ENCODE data around the gene RASAL2. TPM values are rescaled to one million over a fixed set of nuclear protein-coding genes. Genes with fewer than 3 reads are reported as not detected.

Gene RASAL2
- total and polyA plus RNA-seq, 2 of the 13 experiments (the other 11 are each of a cell fraction or from before 2014, with no cell fraction given) = 5.4 to 5.9 TPM

- TF ChIP-seq HDAC2 (CRISPR knock-in tag; IDR thresholded peaks at IDR 0.05) (peak; percentile 69), ZNF709 (CRISPR knock-in tag; IDR thresholded peaks at IDR 0.05) (no peak; the same call in 1 of the 2 replicates), IRF2 (CRISPR knock-in tag; IDR thresholded peaks at IDR 0.05) (peak; percentile 53; the same call in 1 of the 2 replicates), PHF21A (CRISPR knock-in tag; IDR thresholded peaks at IDR 0.05) (peak; percentile 59; the same call in 1 of the 2 replicates), HOXA3 (CRISPR knock-in tag; IDR thresholded peaks at IDR 0.05) (peak; percentile 73; the same call in 1 of the 2 replicates), POGZ (CRISPR knock-in tag; IDR thresholded peaks at IDR 0.05) (no peak; the same call in 1 of the 2 replicates), PCBP1 (IDR thresholded peaks at IDR 0.05; ENCODE audit: borderline replicate concordance, low read depth, low read length) (no peak), GATAD1 (CRISPR knock-in tag; IDR thresholded peaks at IDR 0.05) (0 out of 2 replicates have a peak, but pooled peaks have one; percentile 59), MNT (IDR thresholded peaks at IDR 0.05) (no peak), MXI1 (IDR thresholded peaks at IDR 0.05; ENCODE audit: borderline replicate concordance, low read depth, low read length) (no peak), ZNF724P (CRISPR knock-in tag; IDR thresholded peaks at IDR 0.05; ENCODE audit: borderline replicate concordance) (no peak), ZNF652 (CRISPR knock-in tag; IDR thresholded peaks at IDR 0.05; ENCODE audit: borderline replicate concordance, low read depth) (no peak), ZNF329 (CRISPR knock-in tag; IDR thresholded peaks at IDR 0.05; ENCODE audit: low read depth) (no peak), TCF7L2 (IDR thresholded peaks at IDR 0.05; ENCODE audit: low read depth, low read length) (no peak), ZEB1 (IDR thresholded peaks at IDR 0.05; ENCODE audit: insufficient replicate concordance, low read depth) (peak; percentile 46), ZBTB2 (CRISPR knock-in tag; IDR thresholded peaks at IDR 0.05; ENCODE audit: low read depth) (no peak), ZNF788 (CRISPR knock-in tag; IDR thresholded peaks at IDR 0.05; ENCODE audit: borderline replicate concordance) (peak; percentile 36; the same call in 1 of the 2 replicates), TFAP4 (IDR thresholded peaks at IDR 0.05; ENCODE audit: borderline replicate concordance, low read depth) (0 out of 2 replicates have a peak, but pooled peaks have one; percentile 12), NFIB (CRISPR knock-in tag; IDR thresholded peaks at IDR 0.05; ENCODE audit: borderline replicate concordance) (no peak), THAP8 (CRISPR knock-in tag; IDR thresholded peaks at IDR 0.05; ENCODE audit: borderline replicate concordance) (no peak), GTF2F1 (IDR thresholded peaks at IDR 0.05; ENCODE audit: low read length) (no peak), ZNF557 (CRISPR knock-in tag; IDR thresholded peaks at IDR 0.05) (no peak), ZNF317 (CRISPR knock-in tag; IDR thresholded peaks at IDR 0.05) (no peak; the same call in 1 of the 2 replicates), SIN3B (IDR thresholded peaks at IDR 0.05; ENCODE audit: low read length) (no peak), NFE2L2 (IDR thresholded peaks at IDR 0.05; ENCODE audit: low read length) (no peak), KAT8 (CRISPR knock-in tag; IDR thresholded peaks at IDR 0.05) (peak; percentile 83), ELF4 (CRISPR knock-in tag; IDR thresholded peaks at IDR 0.05; ENCODE audit: borderline replicate concordance) (peak; percentile 39; the same call in 1 of the 2 replicates), ZNF234 (CRISPR knock-in tag; conservative IDR thresholded peaks at IDR 0.05) (no peak)
Measured at GRCh38 chr1:178052650-178053461, 41.0 kb upstream of the RASAL2 start (continued).

Measured in HepG2 (cell line).